ENCODE results near the gene SFTPD.

The SFTPD gene

GRCh38 chr10:79985481-79986072, 36.7 kb upstream of the SFTPD start:
- Histone ChIP-seq H3K79me2 (ENCODE audit: low read length) (no peaks in the 10 kb centered on the region), H2AFZ (ENCODE audit: low read depth, low read length) (no peak overlapping the region), H3K4me2 (ENCODE audit: low read length) (peak overlapping the region; percentile 56), H3K4me3 (ENCODE audit: low read length) (peak overlapping the region; percentile 3; the same call in 1 of the 2 replicates), H3K36me3 (replicated peaks; ENCODE audit: low read depth, low read length) (no peaks in the 10 kb centered on the region), H3K27me3 (ENCODE audit: low read depth, low read length) (no peaks in the 10 kb centered on the region), H4K20me1 (ENCODE audit: insufficient read depth, low read length) (no peaks in the 10 kb centered on the region), H3K9ac (ENCODE audit: low read length) (no peak overlapping the region), H3K9me3 (ENCODE audit: insufficient read depth, low read length) (no peaks in the 10 kb centered on the region), H3K4me1 (ENCODE audit: low read length) (peaks cover 24% of the 10 kb centered on the region), H3K27ac (ENCODE audit: low read length) (no peak overlapping the region)
- no peak for TF ChIP-seq CTCF (IDR thresholded peaks at IDR 0.05; ENCODE audit: low read depth, low read length)
- TF ChIP-seq EZH2phosphoT487 (IDR thresholded peaks at IDR 0.05; ENCODE audit: low read depth): no peak

GRCh38 chr10:79984851-79985250, 35.9 kb upstream of the SFTPD start:
- Histone ChIP-seq H3K36me3 (replicated peaks; ENCODE audit: low read depth, low read length) (no peaks in the 10 kb centered on the region), H3K79me2 (ENCODE audit: low read length) (no peaks in the 10 kb centered on the region), H2AFZ (ENCODE audit: low read depth, low read length) (no peak overlapping the region), H3K4me2 (ENCODE audit: low read length) (peak overlapping the region; percentile 56), H3K9ac (ENCODE audit: low read length) (no peak overlapping the region), H3K4me3 (ENCODE audit: low read length) (no peak overlapping the region), H3K4me1 (ENCODE audit: low read length) (peaks cover 24% of the 10 kb centered on the region), H4K20me1 (ENCODE audit: insufficient read depth, low read length) (no peaks in the 10 kb centered on the region), H3K9me3 (ENCODE audit: insufficient read depth, low read length) (no peaks in the 10 kb centered on the region), H3K27ac (ENCODE audit: low read length) (no peak overlapping the region), H3K27me3 (ENCODE audit: low read depth, low read length) (no peaks in the 10 kb centered on the region)
- TF ChIP-seq CTCF (IDR thresholded peaks at IDR 0.05; ENCODE audit: low read depth, low read length) (no peak), EZH2phosphoT487 (IDR thresholded peaks at IDR 0.05; ENCODE audit: low read depth) (no peak)

GRCh38 chr10:79983286-79983909, 34.5 kb upstream of the SFTPD start:
- Histone ChIP-seq H3K27me3 (ENCODE audit: low read depth, low read length) (no peaks in the 10 kb centered on the region), H3K4me2 (ENCODE audit: low read length) (no peak overlapping the region), H3K27ac (ENCODE audit: low read length) (no peak overlapping the region), H2AFZ (ENCODE audit: low read depth, low read length) (no peak overlapping the region), H3K79me2 (ENCODE audit: low read length) (no peaks in the 10 kb centered on the region), H4K20me1 (ENCODE audit: insufficient read depth, low read length) (no peaks in the 10 kb centered on the region), H3K4me3 (ENCODE audit: low read length) (no peak overlapping the region), H3K4me1 (ENCODE audit: low read length) (peaks cover 24% of the 10 kb centered on the region), H3K9me3 (ENCODE audit: insufficient read depth, low read length) (no peaks in the 10 kb centered on the region), H3K9ac (ENCODE audit: low read length) (no peak overlapping the region), H3K36me3 (replicated peaks; ENCODE audit: low read depth, low read length) (no peaks in the 10 kb centered on the region)
- no peak for TF ChIP-seq EZH2phosphoT487 (IDR thresholded peaks at IDR 0.05; ENCODE audit: low read depth)
- no peak for TF ChIP-seq CTCF (IDR thresholded peaks at IDR 0.05; ENCODE audit: low read depth, low read length)

- H3K4me2 ChIP-seq (ENCODE audit: low read length): no peak overlapping the region
These were observed 34.0 kb upstream of the SFTPD start for GRCh38 chr10:79982861-79983260.

More at GRCh38 chr10:79982861-79983260, 34.0 kb upstream of the SFTPD start:
- no peaks in the 10 kb centered on the region for H3K36me3 ChIP-seq (replicated peaks; ENCODE audit: low read depth, low read length)
- TF ChIP-seq EZH2phosphoT487 (IDR thresholded peaks at IDR 0.05; ENCODE audit: low read depth) (no peak), CTCF (IDR thresholded peaks at IDR 0.05; ENCODE audit: low read depth, low read length) (no peak)
- H2AFZ ChIP-seq (ENCODE audit: low read depth, low read length): no peak overlapping the region
- no peak overlapping the region for H3K27ac ChIP-seq (ENCODE audit: low read length)
- H4K20me1 ChIP-seq (ENCODE audit: insufficient read depth, low read length): no peaks in the 10 kb centered on the region
- H3K79me2 ChIP-seq (ENCODE audit: low read length): no peaks in the 10 kb centered on the region
- H3K27me3 ChIP-seq (ENCODE audit: low read depth, low read length): no peaks in the 10 kb centered on the region
- H3K4me3 ChIP-seq (ENCODE audit: low read length): no peak overlapping the region
- no peak overlapping the region for H3K9ac ChIP-seq (ENCODE audit: low read length)
- peaks cover 24% of the 10 kb centered on the region for H3K4me1 ChIP-seq (ENCODE audit: low read length)
- no peaks in the 10 kb centered on the region for H3K9me3 ChIP-seq (ENCODE audit: insufficient read depth, low read length)
